Left lung (tissue), 10 donors: ENCODE data around the gene NR6A1. TPM values are rescaled to one million over a fixed set of nuclear protein-coding genes. Genes with fewer than 3 reads are reported as not detected.

Experiments used
- ATAC-seq: fragments of 200-7000 bp; cut with Tn5 transposase; one replicate; pipeline ENCODE4 v1.9.1; 2020; ENCODE audit warnings: moderate library complexity
- DNase-seq, 4 donors: peaks; one replicate each; pipeline ENCODE4 v3.0.0-alpha.2; 2013 to 2020
- H3K27ac ChIP-seq, 2 donors: fragments of 200-600 bp; sonication (generic) in 1 of 2; one replicate each; pipeline versions ENCODE4 v1.5.0 to v1.8.0; 2020 to 2021
- H3K27me3 ChIP-seq, 2 donors: fragments of 200-600 bp; sonication (generic) in 1 of 2; one replicate each; pipeline versions ENCODE4 v1.5.0 to v1.8.0; 2020 to 2021
- H3K36me3 ChIP-seq, 2 donors: fragments of 200-600 bp; sonication (generic) in 1 of 2; one replicate each; pipeline versions ENCODE4 v1.5.0 to v1.8.0; 2020 to 2021
- H3K4me1 ChIP-seq, 2 donors: fragments of 200-600 bp; one replicate each; pipeline ENCODE4 v1.8.0; 2021
- H3K4me3 ChIP-seq, 2 donors: fragments of 200-600 bp; sonication (generic) in 1 of 2; one replicate each; pipeline versions ENCODE4 v1.5.0 to v1.8.0; 2020 to 2021; ENCODE audit warnings: mild to moderate bottlenecking in 1 of 2
- H3K9me3 ChIP-seq, 2 donors: fragments of 200-600 bp; sonication (generic) in 1 of 2; one replicate each; pipeline versions ENCODE4 v1.5.0 to v1.8.0; 2020 to 2021
- intact Hi-C, 2 donors: fragments of 100-400 bp; cut with DNase I; formaldehyde crosslinking; loops; one replicate each; pipeline versions ENCODE4 v1.11.2 to v1.14.2; 2022
- polyA plus RNA-seq, 6 donors: library from polyadenylated mRNA; unstranded; fragments of 120-200 nt; gene quantifications; one replicate each; pipeline ENCODE4 v1.2.1, GENCODE V29; 2013; ENCODE audit not compliant: insufficient read length in 6 of 6
- total RNA-seq, 2 donors: library from RNA; stranded (reverse); fragmentation: NEBNext Ultra II Directional; extraction: Animal tissue kit (Norgen Biotek cat#: 25700); gene quantifications; one replicate each; pipeline ENCODE4 v1.2.1, GENCODE V29; 2021
- TF ChIP-seq, protein P1 (sequence below), 2 donors: fragments of 200-600 bp; sonication (generic) in 1 of 2; IDR thresholded peaks; one replicate each; pipeline versions ENCODE4 v1.5.0 to v1.8.0; 2021; ENCODE audit warnings: antibody characterized with exemption in 2 of 2
- donor health status: DM: no; HTN: yes; CAD: no.
- donor health status: DM: no; HTN: no; CAD: no.

NR6A1 gene
- total and polyA plus RNA-seq, 8 donors = 1.2 to 4.1 (median 1.7) TPM

DNA sequence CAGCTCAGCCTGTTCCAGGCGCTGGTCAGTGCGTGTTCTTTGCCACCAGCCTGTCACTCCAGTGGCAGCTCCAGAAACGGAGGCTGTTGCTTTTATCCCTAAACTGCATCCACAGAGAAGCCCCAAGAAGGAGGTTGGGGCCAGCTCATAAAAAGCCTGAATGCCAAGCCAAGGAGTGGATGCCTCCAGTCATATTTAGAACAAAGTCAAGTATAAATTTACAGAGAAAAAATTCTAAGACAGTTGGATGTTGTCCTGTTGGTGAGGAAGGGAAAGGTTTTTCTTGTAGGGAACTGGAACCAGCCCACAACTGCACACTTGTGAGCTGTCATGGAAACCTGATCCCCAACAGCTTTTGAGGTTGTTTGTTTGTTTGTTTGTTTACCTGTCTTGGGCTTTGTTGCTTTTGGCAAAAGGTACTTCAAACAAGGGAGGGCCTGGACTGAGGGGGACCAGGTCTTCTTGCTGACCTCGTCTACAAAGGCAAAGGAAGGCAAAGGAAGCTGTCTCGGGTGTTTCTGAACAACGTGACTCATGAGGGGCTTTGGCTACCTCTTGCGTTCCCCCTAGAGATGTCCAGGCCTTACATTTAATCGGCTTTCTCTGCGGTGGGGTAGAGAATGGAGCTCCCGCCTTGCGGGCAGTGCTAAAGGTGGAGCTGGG lies 42.5 kb upstream of the NR6A1 start:
- Histone ChIP-seq H3K27me3 (no peaks in the 10 kb centered on the region), H3K4me3 (no peak overlapping the region), H3K36me3 (no peaks in the 10 kb centered on the region), H3K4me1 (no peaks in the 10 kb centered on the region), H3K27ac (no peak overlapping the region), H3K9me3 (no peaks in the 10 kb centered on the region)
- TF ChIP-seq, protein P1, sequence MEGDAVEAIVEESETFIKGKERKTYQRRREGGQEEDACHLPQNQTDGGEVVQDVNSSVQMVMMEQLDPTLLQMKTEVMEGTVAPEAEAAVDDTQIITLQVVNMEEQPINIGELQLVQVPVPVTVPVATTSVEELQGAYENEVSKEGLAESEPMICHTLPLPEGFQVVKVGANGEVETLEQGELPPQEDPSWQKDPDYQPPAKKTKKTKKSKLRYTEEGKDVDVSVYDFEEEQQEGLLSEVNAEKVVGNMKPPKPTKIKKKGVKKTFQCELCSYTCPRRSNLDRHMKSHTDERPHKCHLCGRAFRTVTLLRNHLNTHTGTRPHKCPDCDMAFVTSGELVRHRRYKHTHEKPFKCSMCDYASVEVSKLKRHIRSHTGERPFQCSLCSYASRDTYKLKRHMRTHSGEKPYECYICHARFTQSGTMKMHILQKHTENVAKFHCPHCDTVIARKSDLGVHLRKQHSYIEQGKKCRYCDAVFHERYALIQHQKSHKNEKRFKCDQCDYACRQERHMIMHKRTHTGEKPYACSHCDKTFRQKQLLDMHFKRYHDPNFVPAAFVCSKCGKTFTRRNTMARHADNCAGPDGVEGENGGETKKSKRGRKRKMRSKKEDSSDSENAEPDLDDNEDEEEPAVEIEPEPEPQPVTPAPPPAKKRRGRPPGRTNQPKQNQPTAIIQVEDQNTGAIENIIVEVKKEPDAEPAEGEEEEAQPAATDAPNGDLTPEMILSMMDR (IDR thresholded peaks at IDR 0.05) = no peak
- DNase-seq = no peak
- ATAC-seq = no peak
- intact Hi-C loops = no loop called here

DNA sequence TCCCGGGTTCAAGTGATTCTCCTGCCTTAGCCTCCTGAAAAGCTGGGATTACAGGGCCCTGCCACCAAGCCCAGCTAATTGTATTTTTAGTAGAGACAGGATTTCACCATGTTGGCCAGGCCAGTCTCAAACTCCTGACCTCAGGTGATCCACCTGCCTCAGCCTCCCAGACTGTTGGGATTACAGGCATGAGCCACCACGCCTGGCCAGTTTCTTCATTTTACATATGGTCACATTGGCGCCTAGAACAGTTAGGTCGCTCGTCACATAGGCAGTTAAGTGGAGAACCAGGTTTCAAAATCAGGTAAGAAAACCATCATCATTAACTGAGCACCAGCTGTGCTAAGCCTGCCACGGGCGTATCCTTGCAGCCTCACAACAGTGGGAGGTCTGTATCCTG lies 41.9 kb upstream of the NR6A1 start:
- no peak for DNase-seq
- Histone ChIP-seq H3K4me1 (no peaks in the 10 kb centered on the region), H3K9me3 (no peaks in the 10 kb centered on the region), H3K36me3 (no peaks in the 10 kb centered on the region), H3K27ac (no peak overlapping the region), H3K27me3 (no peaks in the 10 kb centered on the region), H3K4me3 (no peak overlapping the region)
- intact Hi-C loops = no loop called here
- TF ChIP-seq, protein P1 (IDR thresholded peaks at IDR 0.05) = no peak
- no peak for ATAC-seq

DNA sequence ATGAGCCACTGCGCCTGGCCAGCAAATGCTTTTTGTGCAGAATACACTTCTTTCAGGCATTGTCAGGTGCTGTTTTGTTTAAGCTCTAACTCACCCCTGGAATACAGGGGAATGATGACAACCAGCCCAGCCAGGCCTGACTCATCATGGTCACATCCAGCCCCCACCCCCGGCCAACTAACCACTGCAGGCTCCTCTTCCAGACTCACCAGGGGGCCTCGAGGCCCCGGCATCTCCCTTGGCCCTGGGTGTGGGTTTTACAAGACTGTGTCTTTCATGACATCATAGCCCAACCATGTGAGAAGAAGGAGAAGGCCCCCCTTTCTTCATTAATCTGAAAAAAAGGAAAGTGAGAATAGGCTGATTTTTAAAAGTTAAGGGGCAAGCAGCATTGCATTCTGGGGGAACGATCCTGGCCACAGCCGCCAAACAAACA lies 41.3 kb upstream of the NR6A1 start:
- H3K36me3 ChIP-seq = no peaks in the 10 kb centered on the region
- H3K27me3 ChIP-seq = no peaks in the 10 kb centered on the region
- no peaks in the 10 kb centered on the region for H3K4me1 ChIP-seq
- H3K9me3 ChIP-seq = no peaks in the 10 kb centered on the region
- H3K27ac ChIP-seq = no peak overlapping the region
- intact Hi-C loops = no loop called here
- ATAC-seq = peak; percentile 58
- peak in 2 of 4 donors; percentile 51 for DNase-seq
- TF ChIP-seq, protein P1 (IDR thresholded peaks at IDR 0.05) = no peak
- no peak overlapping the region for H3K4me3 ChIP-seq

DNA sequence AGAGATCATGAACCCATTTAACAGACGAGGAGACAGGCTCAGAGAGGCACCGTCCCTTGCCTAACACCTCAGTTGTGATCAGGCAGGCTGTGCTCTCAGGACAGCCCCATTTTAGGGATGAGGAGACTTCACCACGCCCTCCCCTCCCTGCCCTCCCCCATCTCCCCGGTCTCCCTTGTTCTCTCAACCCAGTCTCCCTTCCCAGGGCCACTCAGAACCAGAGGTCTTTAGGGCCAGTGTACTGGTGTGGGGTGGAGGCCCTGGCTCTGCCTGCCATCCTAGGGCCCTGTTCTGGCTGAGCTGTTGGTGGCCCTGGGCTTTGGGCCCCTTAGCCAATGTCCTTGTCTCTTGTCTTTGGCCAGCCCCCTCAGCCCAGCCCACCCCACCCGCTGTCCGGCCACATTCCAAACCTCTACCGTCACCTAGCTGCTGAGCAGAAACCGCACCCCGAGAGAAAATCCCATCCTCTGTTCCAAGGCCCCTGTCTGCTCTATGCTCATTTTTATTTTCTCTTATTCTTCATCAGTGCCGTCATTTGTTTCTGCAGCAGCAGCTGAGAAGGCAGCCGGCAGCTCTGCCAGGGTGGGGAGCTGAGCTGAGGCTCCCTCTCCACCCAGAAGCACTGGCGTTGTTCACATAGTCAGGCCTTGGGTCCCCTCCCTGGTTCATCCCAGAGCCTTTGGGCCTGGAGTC lies 39.7 kb upstream of the NR6A1 start:
- Histone ChIP-seq H3K4me3 (no peak overlapping the region), H3K27me3 (no peaks in the 10 kb centered on the region), H3K36me3 (no peaks in the 10 kb centered on the region), H3K27ac (no peak overlapping the region), H3K9me3 (no peaks in the 10 kb centered on the region), H3K4me1 (no peaks in the 10 kb centered on the region)
- TF ChIP-seq, protein P1 (IDR thresholded peaks at IDR 0.05) = no peak
- ATAC-seq (peak; percentile 81), DNase-seq (peak in 2 of 4 donors; percentile 25 to 74)
- intact Hi-C loops = no loop called here

DNA sequence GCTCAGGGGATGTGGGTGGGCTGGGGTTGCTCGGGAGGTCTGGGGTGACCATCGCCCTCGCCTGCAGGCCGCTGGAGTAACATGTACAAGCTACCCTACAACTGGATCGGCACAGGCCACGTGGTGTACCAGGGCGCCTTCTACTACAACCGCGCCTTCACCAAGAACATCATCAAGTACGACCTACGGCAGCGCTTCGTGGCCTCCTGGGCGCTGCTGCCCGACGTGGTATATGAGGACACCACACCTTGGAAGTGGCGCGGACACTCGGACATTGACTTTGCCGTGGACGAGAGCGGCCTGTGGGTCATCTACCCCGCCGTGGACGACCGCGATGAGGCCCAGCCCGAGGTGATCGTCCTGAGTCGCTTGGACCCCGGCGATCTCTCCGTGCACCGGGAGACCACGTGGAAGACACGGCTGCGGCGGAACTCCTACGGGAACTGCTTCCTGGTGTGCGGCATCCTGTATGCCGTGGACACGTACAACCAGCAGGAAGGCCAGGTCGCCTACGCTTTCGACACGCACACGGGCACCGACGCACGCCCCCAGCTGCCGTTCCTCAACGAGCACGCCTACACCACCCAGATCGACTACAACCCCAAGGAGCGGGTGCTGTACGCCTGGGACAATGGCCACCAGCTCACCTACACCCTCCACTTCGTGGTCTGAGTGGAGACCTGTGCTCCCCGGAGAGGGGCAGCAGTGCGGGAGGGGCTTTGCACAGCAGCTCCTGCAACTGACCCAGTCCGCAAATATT lies 38.8 kb upstream of the NR6A1 start:
- Histone ChIP-seq H3K4me1 (no peaks in the 10 kb centered on the region), H3K4me3 (no peak overlapping the region), H3K9me3 (no peaks in the 10 kb centered on the region), H3K36me3 (no peaks in the 10 kb centered on the region), H3K27me3 (no peaks in the 10 kb centered on the region), H3K27ac (no peak overlapping the region)
- TF ChIP-seq, protein P1 (IDR thresholded peaks at IDR 0.05) = no peak
- intact Hi-C loops = no loop called here
- no peak for ATAC-seq
- DNase-seq = peak in 1 of 4 donors; percentile 80
